A549 (cell line): ENCODE measurements around the gene NENF. TPM values are rescaled to one million over a fixed set of nuclear protein-coding genes. Genes with fewer than 3 reads are reported as not detected.

Experiments
- ATAC-seq, 2 experiments: fragments of 200-7000 bp in 1 of 2; fragments of >200 bp in 1 of 2; cut with Nextera tagmentation in 1 of 2; cut with Tn5 transposase in 1 of 2; 3 replicates each; pipeline versions ENCODE4 v1.8.0 to v1.9.1; 2018 to 2020; ENCODE audit warnings: mild to moderate bottlenecking in 1 of 2, moderate library complexity in 1 of 2
- CTCF ChIA-PET: fragments of 300-600 bp; sonication (Branson Sonifier 250); formaldehyde crosslinking; extraction: SDS; loops from one replicate; lab custom pipeline; 2021; ENCODE audit warnings: antibody characterized with exemption, inconsistent platforms; lab: Yijun Ruan, JAX
- POLR2A ChIA-PET: fragments of 350-600 bp; formaldehyde crosslinking; extraction: SDS; loops from one replicate; lab custom pipeline; 2021; ENCODE audit warnings: antibody characterized with exemption, inconsistent platforms; lab: Yijun Ruan, JAX
- DNase-seq, 2 experiments: peaks; one replicate each; pipeline versions ENCODE4 v3.0.0 to v3.0.0-alpha.2; 2011 to 2016; ENCODE audit warnings: low read depth in 1 of 2, low spot score in 1 of 2
- FAIRE-seq: peaks from 2 replicates; lab custom pipeline; 2011; peaks lifted over from hg19 to GRCh38; lab: Jason Lieb, UNC
- H3K27ac ChIP-seq, 2 experiments: fragments of >200 bp; sonication (Bioruptor Twin); formaldehyde crosslinking; 3 replicates each; pipeline ENCODE4 v1.5.1; 2016 to 2017
- H3K4me1 ChIP-seq: fragments of >200 bp; sonication (Bioruptor Twin); formaldehyde crosslinking; 3 replicates; pipeline ENCODE4 v1.6.1; 2016
- H3K4me2 ChIP-seq: fragments of >200 bp; sonication (Bioruptor Twin); formaldehyde crosslinking; 3 replicates; pipeline ENCODE4 v1.6.1; 2016
- H3K4me3 ChIP-seq: fragments of >200 bp; sonication (Bioruptor Twin); formaldehyde crosslinking; 3 replicates; pipeline ENCODE4 v1.5.1; 2016
- H3K9me3 ChIP-seq: fragments of >200 bp; sonication (Bioruptor Twin); formaldehyde crosslinking; 3 replicates; pipeline ENCODE4 v1.6.1; 2016
- CHD4 ChIP-seq: fragments of 200-600 bp; sonication (generic); IDR thresholded peaks from 2 replicates; pipeline ENCODE4 v1.6.1; 2016; ENCODE audit warnings: antibody characterized with exemption, mild to moderate bottlenecking, borderline replicate concordance
- EHF ChIP-seq: fragments of 250-450 bp; sonication (Bioruptor Pico); IDR thresholded peaks from 2 replicates; pipeline ENCODE4 v1.5.0; 2020; ENCODE audit warnings: mild to moderate bottlenecking
- ELK1 ChIP-seq: fragments of 150-350 bp; IDR thresholded peaks from 2 replicates; pipeline ENCODE4 v1.6.1; 2014; ENCODE audit warnings: low read depth, mild to moderate bottlenecking, low read length
- FOSL2 ChIP-seq, 2 experiments: fragments of 450-650 bp in 1 of 2; fragments of >200 bp in 1 of 2; sonication (Bioruptor Twin) in 1 of 2; formaldehyde crosslinking; IDR thresholded peaks; 2 replicates each; pipeline versions ENCODE4 v1.5.0 to v1.6.1; 2016 to 2020; ENCODE audit warnings: mild to moderate bottlenecking in 1 of 2, moderate library complexity in 1 of 2
- FOXS1 ChIP-seq: fragments of 250-450 bp; sonication (Bioruptor Pico); IDR thresholded peaks from 2 replicates; pipeline ENCODE4 v1.5.0; 2020; ENCODE audit warnings: mild to moderate bottlenecking, moderate library complexity
- HDAC2 ChIP-seq: fragments of 200-600 bp; sonication (generic); IDR thresholded peaks from 2 replicates; pipeline ENCODE4 v1.6.1; 2016
- HES2 ChIP-seq: fragments of >200 bp; sonication (Bioruptor Twin); formaldehyde crosslinking; IDR thresholded peaks from 2 replicates; pipeline ENCODE4 v1.6.1; 2016
- JUN ChIP-seq, 2 experiments: fragments of >200 bp; sonication (Bioruptor Twin); formaldehyde crosslinking; IDR thresholded peaks; 2 replicates in 1 of 2; 3 replicates in 1 of 2; pipeline ENCODE4 v1.6.1; 2016 to 2017
- JUNB ChIP-seq: fragments of >200 bp; sonication (Bioruptor Twin); formaldehyde crosslinking; IDR thresholded peaks from 2 replicates; pipeline ENCODE4 v1.6.1; 2016
- KDM1A ChIP-seq: fragments of 200-600 bp; sonication (generic); IDR thresholded peaks from 2 replicates; pipeline ENCODE4 v1.6.1; 2016; ENCODE audit warnings: low read depth, mild to moderate bottlenecking
- KDM5A ChIP-seq: fragments of 200-600 bp; sonication (generic); IDR thresholded peaks from 2 replicates; pipeline ENCODE4 v1.6.1; 2016; ENCODE audit warnings: antibody characterized with exemption, mild to moderate bottlenecking
- MAZ ChIP-seq: fragments of 150-350 bp; IDR thresholded peaks from 2 replicates; pipeline ENCODE4 v1.6.1; 2014; ENCODE audit warnings: antibody characterized with exemption, low read depth, low read length, borderline replicate concordance
- MYC ChIP-seq: IDR thresholded peaks from 2 replicates; pipeline ENCODE4 v1.6.1; 2012; ENCODE audit warnings: mild to moderate bottlenecking, inconsistent platforms, low read length, improper control_type of control experiment, borderline replicate concordance
- NPAS2 ChIP-seq: fragments of 250-450 bp; sonication (Bioruptor Pico); IDR thresholded peaks from 2 replicates; pipeline ENCODE4 v1.8.0; 2022; ENCODE audit warnings: mild to moderate bottlenecking, moderate library complexity, borderline replicate concordance
- PHF8 ChIP-seq: fragments of 200-600 bp; sonication (generic); IDR thresholded peaks from 2 replicates; pipeline ENCODE4 v1.6.1; 2016; ENCODE audit warnings: low read depth, mild to moderate bottlenecking, antibody characterized with exemption, moderate library complexity, borderline replicate concordance
- RARB ChIP-seq: fragments of 250-450 bp; sonication (Bioruptor Pico); IDR thresholded peaks from 2 replicates; pipeline ENCODE4 v1.8.0; 2021; ENCODE audit warnings: mild to moderate bottlenecking, moderate library complexity
- RCOR1 ChIP-seq: fragments of 150-350 bp; IDR thresholded peaks from 2 replicates; pipeline ENCODE4 v1.6.1; 2014; ENCODE audit warnings: antibody characterized with exemption, low read length, low read depth
- SREBF2 ChIP-seq: fragments of 450-650 bp; IDR thresholded peaks from 2 replicates; pipeline ENCODE4 v1.6.1; 2014; ENCODE audit warnings: mild to moderate bottlenecking, moderate library complexity
- ZC3H11A ChIP-seq: fragments of 450-650 bp; IDR thresholded peaks from 2 replicates; pipeline ENCODE4 v1.6.1; 2014; ENCODE audit warnings: antibody characterized with exemption, mild to moderate bottlenecking
- ZFP36 ChIP-seq: fragments of 450-650 bp; IDR thresholded peaks from 2 replicates; pipeline ENCODE4 v1.6.1; 2014; ENCODE audit warnings: borderline replicate concordance; ENCODE audit not compliant: partially characterized antibody
- ZNF302 ChIP-seq: fragments of 250-450 bp; sonication (Bioruptor Pico); IDR thresholded peaks from 2 replicates; pipeline ENCODE4 v1.9.0; 2021; ENCODE audit warnings: inconsistent platforms, mild to moderate bottlenecking, moderate library complexity
- WGBS: methylation state at CpG from one replicate; pipeline ENCODE4 v1.1.6; 2017; ENCODE audit errors: missing lambda C conversion rate; 5-methylcytosine and 5-hydroxymethylcytosine counted together
- polyA plus RNA-seq, 4 experiments: library from polyadenylated mRNA; depleted of rRNA in 3 of 4; stranded (reverse); fragments of >200 nt; fragmentation: RNase III in 1 of 4; extraction: RNeasy Plus Mini Kit Qiagen cat#74134 plus additional on column Dnase treatment in 1 of 4; gene quantifications; 2 replicates in 3 of 4; 3 replicates in 1 of 4; pipeline ENCODE4 v1.2.3, GENCODE V29; 2011 to 2017

Gene NENF
- polyA plus RNA-seq, 2 of the 4 experiments (the other 2 are of a cell fraction) = 55.3 to 83.9 TPM

GRCh38 chr1:212466437-212466836 lies 33.7 kb downstream of the NENF start:
- Histone ChIP-seq H3K4me2 (no peak overlapping the region), H3K4me1 (peaks cover 14% of the 10 kb centered on the region; the same call in 2 of the 3 replicates), H3K9me3 (no peaks in the 10 kb centered on the region), H3K27ac (no peak overlapping the region), H3K4me3 (no peak overlapping the region)
- DNase-seq = no peak
- FAIRE-seq = no peak
- ATAC-seq = no peak
- POLR2A ChIA-PET = no interaction called here
- no peak for TF ChIP-seq ZC3H11A
- no peak for TF ChIP-seq RARB (CRISPR knock-in tag)
- TF ChIP-seq MAZ = no peak
- TF ChIP-seq FOXS1 = no peak
- no peak for TF ChIP-seq NPAS2
- no peak for TF ChIP-seq MYC
- TF ChIP-seq CHD4 = no peak
- TF ChIP-seq RCOR1 = no peak
- no peak for TF ChIP-seq HES2
- TF ChIP-seq SREBF2 = no peak
- no peak for TF ChIP-seq KDM5A
- no peak for TF ChIP-seq FOSL2 (IDR thresholded peaks at IDR 0.05)
- TF ChIP-seq FOSL2 (CRISPR knock-in tag; IDR thresholded peaks at IDR 0.05) = no peak
- no peak for TF ChIP-seq KDM1A
- no peak for TF ChIP-seq ZFP36
- TF ChIP-seq ZNF302 (CRISPR knock-in tag) = no peak
- TF ChIP-seq ELK1 = no peak
- TF ChIP-seq JUNB = no peak
- TF ChIP-seq JUN (IDR thresholded peaks at IDR 0.05) = no peak
- 83% methylated on average over 2 of the region's 2 CpGs for WGBS
- CTCF ChIA-PET = interaction anchor here (0.6 to 13.4 kb wide), 4 partner anchors 12 to 396 kb away, joined by 4 to 141 read pairs (median 34); no protein-coding TSS in a partner anchor

GRCh38 chr1:212466898-212467650 lies 34.4 kb downstream of the NENF start:
- H3K4me2 ChIP-seq = no peak overlapping the region
- no peak overlapping the region for H3K27ac ChIP-seq
- ChIA-PET CTCF (interaction anchor here (0.7 to 13.4 kb wide), 4 partner anchors 11 to 397 kb away, joined by 3 to 141 read pairs (median 34); no protein-coding TSS in a partner anchor), POLR2A (no interaction called here)
- no peaks in the 10 kb centered on the region for H3K9me3 ChIP-seq
- FAIRE-seq (no peak), DNase-seq (no peak), ATAC-seq (no peak)
- H3K4me1 ChIP-seq = peaks cover 14% of the 10 kb centered on the region; the same call in 2 of the 3 replicates
- 79% methylated on average over 11 of the region's 11 CpGs for whole genome bisulfite sequencing
- TF ChIP-seq PHF8 (no peak), RCOR1 (no peak), HDAC2 (no peak)
- no peak overlapping the region for H3K4me3 ChIP-seq

GRCh38 chr1:212467843-212468482 lies 35.2 kb downstream of the NENF start:
- POLR2A ChIA-PET = no interaction called here
- H3K4me1 ChIP-seq = peaks cover 14% of the 10 kb centered on the region; the same call in 2 of the 3 replicates
- H3K27ac ChIP-seq = peak overlapping the region in 1 of 2 experiments; percentile 32; a peak in 1 of 6 replicates
- FAIRE-seq (no peak), DNase-seq (peak in 1 of 2 experiments; percentile 23), ATAC-seq (peak in 1 of 2 experiments; percentile 41; a peak in 3 of 6 replicates)
- H3K4me3 ChIP-seq = no peak overlapping the region
- CTCF ChIA-PET = interaction anchor here (0.7 to 13.4 kb wide), 4 partner anchors 10 to 397 kb away, joined by 3 to 141 read pairs (median 33); no protein-coding TSS in a partner anchor
- WGBS = 93% methylated on average over 4 of the region's 6 CpGs
- no peaks in the 10 kb centered on the region for H3K9me3 ChIP-seq
- no peak overlapping the region for H3K4me2 ChIP-seq
- TF ChIP-seq ZNF302 (CRISPR knock-in tag) (no peak), EHF (CRISPR knock-in tag) (no peak), ZC3H11A (no peak)
